Bone marrow (tissue), 2 donors: ENCODE results near the gene KLHL14.
"Not testable (repeated sequence)": the region's sequence is repeated elsewhere in the genome, so short reads cannot be mapped to it uniquely, and the experiment has no call there.

ENCODE experiments used
- DNase-seq, 2 donors: peaks; one replicate each; lab custom pipeline; 2025; lab: John Stamatoyannopoulos, UW

Gene KLHL14

DNA sequence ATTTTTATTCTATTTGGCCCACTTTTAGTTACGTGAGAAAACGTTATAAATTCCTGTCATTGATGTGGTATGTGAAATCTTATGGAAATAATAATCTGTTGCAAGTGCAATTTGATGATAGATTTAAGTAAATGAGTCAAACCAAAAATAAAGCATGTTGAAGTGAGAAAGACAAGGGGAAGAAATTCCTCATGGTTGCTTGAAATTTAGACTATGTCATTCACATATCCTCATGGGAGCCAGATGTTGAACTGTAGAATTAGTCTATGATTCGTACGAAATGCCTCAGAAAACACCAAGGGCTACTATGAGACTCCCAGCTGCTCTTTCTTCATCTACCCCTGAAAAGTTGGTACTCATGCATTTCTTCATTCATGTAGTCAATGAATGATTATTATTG is 55.7 kb downstream of the KLHL14 start:
- no peak for DNase-seq

DNA sequence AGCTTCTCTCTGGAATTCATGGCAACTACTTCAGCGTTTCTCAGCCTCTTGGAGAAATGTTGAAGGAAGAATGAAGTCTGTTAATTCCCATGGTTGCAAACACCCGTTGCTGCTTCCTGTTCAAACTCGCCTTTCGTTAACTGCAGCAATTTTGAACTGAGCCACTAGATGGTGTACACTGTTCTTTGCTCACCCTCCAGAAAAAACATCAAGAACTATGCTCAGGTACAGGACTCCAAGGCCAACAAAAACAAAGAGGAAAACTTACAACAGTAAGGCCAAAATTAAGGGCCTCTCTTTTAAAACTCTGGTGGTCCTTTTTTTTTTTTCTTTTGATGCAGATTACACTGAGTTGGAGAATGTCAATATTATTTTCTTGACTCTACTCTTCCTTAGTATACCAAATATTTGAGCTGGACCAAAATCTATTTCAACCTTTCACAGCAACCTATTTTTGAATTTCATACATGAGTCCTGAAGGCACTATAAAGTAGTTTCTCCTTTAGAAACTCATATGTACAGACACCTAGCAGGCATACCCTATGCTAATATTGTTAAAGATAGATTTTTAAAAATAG is 58.2 kb downstream of the KLHL14 start:
- DNase-seq = peak in 1 of 2 donors; percentile 21

DNA sequence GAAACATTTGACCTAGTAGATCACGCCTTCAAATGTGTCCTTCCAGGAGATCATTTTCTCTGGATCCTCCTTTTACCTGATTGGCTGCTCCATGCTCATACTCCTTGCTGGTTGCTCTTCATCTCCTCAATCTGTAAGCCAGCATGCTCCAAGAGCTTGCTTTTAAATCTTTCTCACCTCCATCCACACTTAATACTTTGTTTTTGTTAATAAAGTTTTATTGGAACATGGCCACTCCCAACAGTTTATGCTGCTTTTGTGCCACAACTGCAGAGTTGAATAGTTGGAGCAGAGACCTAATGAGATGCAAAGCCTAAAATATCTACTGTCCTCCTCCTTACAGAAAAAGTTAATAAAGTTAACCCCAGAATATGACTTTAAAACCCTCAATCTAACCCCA is 60.0 kb downstream of the KLHL14 start:
- DNase-seq = no peak

DNA sequence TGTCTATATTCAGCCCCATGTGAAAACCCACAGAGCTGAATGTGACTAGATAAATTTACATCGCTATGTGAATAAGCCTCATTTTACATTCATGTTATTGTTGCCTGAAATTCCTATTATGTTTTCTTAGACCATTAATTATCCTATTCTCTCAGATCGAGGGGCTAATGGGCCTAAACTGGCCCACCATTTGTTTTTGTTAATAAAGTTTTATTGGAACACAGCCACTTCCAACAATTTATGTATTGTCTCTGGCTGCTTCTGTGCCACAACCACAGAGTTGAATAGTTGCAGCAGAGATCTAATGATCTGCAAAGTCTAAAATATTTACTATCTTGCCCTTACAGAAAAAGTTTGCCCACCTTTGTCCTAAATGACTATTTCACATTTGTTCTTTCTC is 61.0 kb downstream of the KLHL14 start:
- DNase-seq = no peak

DNA sequence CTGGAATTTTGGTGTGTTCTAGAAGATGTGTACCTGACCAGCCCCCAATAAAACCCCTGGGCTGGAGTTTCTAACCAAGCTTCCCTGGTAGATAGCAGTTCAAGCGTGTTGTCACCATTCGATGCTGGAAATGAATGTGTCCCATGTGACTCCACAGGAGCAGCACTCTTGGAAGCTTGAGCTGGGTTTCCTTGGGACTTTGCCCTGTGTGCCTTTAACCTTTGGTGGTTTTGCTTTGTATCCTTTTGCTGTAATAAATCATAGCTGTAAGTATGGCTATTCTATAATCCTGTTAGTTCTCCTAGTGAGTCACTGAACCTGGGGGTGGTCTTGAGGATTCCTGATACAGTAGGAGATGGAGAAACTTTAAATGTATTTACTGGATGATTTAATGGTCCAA is 65.2 kb downstream of the KLHL14 start:
- DNase-seq = no peak

DNA sequence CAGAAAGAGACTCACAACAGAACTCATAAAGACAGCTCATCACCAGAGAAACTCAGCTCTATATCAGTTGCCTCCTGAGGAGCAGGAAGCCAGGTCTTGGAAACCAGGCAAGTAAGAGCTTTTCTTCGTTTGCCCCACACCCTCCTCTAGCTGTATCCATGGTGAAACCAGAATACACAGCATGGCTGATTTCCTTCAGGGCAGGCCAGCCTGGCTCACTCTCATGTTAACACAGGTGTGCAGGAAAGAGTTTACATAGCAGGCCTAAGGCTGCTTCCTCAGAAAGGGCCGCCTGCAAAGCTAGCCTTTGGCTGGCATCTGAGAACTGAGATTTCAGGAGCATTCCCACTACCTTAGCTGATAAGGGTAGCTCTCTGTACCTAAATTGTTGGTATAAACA is 65.7 kb downstream of the KLHL14 start:
- DNase-seq = no peak

DNA sequence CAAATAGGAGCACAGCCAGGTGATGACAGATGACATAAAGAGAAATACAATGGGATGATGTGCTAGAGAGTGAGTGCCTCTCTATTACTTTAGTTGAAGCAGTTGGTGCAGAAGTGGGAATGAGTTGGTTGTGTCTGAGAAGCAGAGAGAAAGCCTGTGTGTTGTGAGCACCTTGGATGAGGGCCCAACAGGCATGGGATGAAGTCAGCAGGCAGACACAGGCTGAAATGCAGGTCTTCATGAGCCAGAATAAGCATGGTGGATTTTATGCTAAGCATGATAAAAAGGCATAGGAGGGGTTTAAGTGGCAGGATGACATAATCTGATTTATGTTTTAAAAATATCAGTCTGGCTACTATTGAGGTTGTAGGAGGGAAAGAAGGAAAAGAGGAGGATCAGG is 71.5 kb downstream of the KLHL14 start:
- no peak for DNase-seq

DNA sequence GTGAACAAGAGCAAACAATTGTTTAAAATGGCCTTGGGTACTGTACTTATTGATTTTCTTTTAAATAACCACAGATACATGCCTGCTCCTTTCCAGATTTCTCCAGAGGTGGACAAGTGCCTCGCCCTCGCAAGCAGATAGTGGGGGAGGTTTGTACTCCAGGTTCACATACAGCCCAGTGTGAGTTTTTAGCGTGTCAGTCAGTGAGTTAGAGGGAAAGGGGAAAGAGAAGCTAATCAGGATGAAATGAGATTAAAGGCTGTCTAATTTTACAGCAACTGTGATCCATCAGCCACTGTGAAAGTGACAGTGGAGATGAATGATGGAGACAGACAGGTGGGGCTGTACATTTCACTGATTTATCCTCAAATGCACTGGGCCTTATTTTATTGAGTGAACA is 74.7 kb downstream of the KLHL14 start:
- DNase-seq = no peak

DNA sequence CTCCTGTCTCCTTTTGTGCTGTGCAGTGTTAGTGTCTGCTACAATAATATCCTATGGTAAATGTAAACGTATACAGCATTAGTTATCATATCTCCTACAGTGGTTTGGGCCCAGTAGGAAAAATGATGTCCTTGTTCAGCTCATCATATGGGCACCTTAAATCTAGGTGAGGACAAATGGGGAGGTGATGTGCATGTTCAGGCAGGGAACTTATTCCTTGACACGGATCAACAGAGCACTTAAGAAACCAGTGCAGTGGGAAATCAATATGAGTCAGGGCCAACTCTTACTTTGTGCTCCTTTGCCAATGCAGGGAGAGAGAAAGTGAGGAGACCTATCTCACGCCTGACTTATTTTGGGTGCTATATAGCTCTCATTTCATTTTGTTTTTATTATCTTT is 76.4 kb downstream of the KLHL14 start:
- no peak for DNase-seq

DNA sequence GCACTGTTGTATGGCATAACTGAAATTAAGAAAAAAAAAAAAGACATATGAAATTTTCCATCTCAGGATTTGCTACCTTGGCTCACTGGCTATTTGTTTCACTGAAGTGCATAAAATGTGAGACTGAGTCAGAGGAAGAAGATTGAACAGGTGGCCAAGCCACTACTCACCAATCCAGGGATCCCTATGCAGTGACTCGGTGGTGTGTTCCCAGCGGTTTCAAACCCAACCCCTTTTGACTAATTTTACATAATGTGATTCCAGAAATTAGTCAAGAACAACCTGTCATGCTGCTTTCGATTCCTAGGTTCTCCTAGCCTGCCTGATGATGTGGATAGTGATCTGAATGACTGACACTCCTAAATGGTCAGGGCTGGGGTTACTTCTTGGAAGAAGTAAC is 77.3 kb downstream of the KLHL14 start:
- no peak for DNase-seq

DNA sequence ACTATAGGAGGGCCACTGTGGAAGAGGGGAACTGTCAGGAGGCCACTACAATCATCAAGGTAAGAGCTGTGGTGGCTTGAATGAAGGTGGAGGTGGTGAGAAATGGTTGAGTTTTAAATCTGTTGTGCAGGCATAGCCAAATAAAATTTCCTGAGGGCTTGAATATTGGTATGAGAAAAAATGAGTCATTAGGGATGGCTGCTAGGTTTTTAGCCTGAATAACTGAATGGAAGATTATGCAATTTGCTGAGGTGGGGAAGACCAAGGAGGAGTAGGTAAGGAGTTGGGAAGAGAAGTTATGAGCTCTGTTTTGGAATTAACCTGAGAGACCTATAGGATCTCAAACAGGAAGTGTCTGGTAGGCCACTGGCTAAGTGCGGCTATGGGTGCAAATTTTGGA is 84.0 kb downstream of the KLHL14 start:
- DNase-seq = no peak

DNA sequence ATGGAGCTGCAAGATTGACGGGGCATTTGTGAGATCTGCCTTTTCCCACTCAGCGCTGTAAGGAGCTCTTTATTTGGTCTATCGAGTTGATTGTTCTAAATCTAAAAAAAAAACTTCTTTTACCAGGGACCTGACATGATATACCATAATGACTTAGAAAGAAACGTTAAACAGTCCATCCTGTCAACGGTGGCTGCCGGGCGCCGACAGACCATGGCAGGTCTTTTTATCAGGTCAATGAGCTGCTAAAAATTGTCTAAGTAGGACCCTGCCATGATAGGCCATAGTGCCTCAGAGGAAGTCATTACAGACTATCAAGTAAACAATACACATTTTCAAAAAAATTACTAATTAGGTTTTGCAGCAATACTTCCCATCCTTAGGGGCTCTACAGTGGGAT is 87.9 kb downstream of the KLHL14 start:
- DNase-seq = no peak

DNA sequence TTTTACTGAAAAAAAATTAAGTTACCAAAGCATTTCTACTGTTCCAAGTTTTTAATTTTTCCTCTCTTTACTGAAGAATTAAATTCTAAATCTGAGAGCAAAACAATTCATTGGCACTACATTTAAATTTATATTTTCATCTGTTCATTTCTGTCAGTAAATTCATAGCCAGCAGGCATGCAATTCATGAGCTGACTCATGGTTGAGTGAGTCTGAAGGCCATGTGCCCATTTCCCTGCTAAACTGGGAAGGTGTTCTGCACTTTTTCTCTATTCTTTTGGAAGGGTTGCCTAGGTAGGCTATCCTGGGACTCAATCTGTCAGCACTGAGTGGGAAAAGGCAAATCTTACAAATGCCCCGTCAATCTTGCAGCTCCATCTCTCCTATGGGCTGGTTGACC is 88.7 kb downstream of the KLHL14 start:
- DNase-seq = no peak

DNA sequence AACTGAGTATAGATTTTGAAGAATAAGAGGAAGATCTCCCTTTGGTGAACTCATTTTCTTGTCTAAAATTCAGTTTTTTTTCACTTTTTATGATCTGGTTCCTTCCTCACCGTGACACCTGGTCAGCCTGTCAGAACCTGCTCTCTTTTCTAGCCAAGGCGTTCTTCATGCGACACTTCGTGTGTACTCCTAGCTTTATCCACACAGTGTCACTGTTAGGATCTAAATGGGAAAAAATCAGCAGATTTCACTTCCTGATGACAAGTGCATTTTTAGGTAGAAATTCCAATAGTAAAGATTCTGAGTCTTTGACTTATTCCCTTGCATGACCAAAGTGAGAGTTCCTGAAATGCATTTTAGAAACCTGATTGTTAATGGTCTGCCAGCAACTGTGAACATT is 89.8 kb downstream of the KLHL14 start:
- no peak for DNase-seq

DNA sequence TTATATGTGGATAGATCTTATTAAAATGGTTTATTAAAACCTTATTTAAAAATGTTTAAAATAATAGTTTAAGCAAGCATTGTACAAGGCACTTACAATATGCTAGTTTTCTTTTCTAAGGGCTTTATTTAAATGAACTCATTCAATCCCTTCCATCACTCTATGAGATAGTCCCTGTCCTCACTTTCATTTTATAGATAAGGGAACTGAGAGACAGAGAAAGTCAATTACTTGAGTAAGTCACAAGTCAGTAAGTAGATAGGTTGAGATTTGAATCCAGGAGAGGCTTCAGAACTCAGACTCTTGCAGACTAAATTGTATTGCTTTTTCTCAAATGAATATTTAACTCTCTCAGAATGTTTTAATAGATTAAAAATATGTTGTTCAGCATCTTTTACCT is 95.2 kb downstream of the KLHL14 start:
- no peak for DNase-seq

DNA sequence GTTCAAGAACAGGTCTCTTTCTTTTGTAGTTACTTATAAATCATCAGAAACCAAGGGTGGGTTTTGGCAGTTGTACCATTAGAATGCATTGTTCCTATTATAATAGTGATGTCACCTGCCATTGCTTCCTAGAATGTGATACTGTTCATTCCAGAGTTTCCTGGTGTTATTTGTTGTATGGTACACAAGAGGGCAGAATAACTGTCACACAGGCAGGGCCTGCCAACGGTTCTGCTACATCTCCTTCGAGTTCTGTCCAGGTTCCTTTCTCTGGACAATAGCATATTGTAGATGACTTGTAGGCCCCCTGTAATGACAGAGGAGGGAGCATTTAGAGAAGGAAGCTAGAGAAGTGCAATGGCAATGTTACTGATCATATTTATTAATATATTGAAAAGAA is 98.3 kb downstream of the KLHL14 start:
- DNase-seq = no peak

DNA sequence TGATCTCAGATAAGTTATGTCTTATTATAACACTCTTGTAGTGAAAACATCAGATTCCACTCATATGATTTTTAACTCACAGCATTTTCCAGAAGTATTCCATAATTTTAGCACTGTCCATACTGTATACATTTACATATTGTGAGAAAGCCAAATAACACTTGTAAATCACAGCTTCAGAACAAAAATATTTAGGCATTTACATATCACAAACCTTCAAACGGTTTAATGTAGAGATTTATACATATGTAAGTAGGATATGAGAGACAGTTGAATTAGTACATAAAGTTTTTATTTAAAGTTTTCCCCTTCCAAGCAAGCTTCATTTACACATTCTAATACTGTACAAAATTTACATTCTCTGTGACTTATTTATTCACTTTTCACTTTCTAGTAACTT is 100.4 kb downstream of the KLHL14 start:
- DNase-seq = no peak

DNA sequence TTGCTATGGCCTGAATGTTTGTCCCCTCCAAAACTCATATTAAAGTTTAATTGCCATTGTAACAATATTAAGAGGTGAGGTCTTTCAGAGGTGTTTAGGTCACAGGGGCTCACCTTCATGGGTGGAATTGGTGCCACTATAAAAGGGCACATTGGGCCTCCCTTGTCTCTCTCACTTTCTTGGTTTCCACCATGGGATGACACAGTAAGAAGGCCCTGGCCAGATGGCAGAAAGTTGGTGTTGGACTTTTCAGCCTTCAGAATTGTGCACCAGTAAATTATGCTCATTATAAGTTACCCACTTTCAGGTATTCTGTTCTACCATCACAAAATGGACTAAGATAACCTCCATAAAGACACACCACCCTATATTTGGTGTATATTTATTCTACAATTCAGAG is 102.1 kb downstream of the KLHL14 start:
- DNase-seq = no peak

DNA sequence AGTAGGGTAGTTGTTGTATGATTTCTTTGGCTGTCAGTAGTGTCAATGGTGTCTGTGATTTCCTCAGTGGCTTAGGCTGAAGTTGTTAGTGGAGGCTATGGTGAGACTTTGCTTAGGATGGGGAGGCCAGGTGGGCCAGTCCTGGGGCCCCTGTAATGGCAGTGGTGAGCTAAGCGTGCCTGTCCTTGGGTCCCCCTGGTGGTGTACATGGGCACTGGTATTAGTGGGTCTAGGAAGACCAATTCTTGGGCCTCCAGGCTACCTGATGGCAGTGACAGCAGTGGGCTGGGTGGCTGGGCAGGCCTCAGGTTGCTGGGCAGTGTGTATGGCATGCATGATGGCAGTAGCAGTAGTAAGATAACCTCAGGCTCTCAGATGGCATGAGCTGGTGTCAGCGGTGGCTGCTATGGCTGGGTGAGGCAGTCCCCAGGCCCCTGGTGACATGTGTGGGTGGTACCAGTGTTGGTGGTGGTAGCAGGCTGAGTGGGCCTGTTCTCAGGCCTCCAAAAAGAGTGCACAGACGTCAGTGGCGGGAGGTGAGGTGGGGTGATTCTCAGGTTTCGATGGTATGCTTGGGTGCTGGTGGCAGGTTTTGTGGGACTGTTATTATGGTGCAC is 103.2 kb downstream of the KLHL14 start:
- DNase-seq = no peak

DNA sequence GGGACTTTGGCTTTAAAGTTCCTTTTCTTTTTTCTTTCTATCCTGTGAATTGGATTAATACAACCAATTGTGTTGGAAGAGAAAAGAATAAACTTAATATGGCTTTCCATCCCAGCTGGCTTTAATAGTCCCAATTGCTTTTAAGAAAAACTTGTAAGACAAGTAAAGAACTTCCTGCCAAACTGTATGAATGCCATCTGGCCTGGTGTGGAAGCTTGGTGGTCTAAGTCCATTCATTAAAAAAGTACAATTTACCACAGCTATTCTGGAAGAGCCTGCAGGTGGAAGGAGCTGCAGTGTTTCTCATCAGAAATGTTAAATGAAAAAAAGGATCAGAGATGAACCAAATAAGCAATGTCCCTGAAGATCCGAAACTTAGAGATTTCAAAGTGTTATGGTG is 103.9 kb downstream of the KLHL14 start:
- no peak for DNase-seq

DNA sequence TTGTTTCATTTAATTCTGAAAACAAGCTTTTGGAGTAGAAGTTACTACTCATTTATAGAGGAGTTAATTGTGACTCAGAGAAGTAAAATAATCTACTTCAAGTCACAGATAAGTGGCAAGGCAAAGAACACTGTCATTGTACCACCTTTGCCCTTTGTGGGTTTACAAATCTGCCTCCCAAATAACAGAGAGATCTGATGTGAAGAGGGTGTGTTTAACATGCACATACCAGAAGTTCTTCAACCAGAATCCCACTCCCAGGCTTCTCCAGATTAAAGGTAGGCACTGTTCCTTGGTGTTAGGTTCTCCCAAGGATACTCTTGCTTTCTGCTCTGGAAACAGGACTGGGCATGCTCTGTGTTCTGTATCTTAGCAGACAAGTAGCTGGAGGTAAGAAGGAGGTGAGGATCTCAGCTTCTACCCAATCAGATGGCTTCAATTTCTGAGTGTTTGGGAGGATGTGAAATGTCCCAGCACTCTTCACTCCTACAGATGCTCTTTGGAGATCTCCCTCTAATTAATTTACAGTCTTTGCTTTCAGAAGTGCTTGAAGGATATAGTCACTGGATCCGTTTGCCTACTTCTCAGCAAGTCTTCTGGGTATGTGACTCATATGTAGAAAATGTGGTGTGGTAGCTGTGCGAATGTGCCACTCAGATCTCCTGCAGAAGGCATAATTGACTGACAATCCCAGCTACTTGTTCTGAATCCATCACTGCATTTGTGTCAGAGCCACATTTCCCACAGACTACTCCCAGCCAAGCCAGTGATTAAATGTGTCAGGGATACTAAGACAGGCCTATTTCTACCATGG is 111.1 kb downstream of the KLHL14 start:
- no peak for DNase-seq

DNA sequence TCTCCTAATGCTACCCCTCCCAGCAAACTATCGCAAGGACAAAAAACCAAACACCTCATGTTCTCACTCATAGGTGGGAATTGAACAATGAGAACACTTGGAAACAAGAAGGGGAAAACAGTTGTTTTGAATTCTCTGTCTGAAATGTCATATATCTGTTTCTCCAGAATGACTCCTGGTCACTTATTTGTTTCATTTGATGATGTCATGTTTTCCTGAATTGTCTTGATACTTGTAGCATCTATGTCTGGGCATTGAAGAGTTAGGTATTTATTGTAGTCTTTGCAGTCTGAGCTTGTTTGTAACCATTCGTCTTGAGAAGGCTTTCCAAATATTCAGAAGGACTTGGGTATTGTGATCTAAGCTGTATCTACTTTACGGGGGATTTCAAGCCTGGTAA is 118.3 kb downstream of the KLHL14 start:
- DNase-seq = not testable (repeated sequence)

DNA sequence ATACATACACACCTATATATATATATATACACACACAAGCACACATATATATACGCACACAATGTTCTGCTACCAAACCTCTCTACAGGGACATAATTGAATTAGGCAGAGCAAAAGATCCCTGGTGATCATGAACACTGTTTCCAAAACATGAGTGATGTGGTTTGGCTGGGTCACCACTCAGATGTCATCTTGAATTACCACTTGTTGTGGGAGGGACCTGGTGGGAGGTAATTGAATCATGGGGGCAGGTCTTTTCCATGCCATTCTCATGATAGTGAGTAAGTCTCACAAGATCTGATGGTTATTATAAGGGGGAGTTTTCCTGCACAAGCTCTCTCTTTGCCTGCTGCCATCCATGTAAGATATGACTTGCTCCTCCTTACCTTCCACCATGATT is 135.2 kb downstream of the KLHL14 start:
- DNase-seq = not testable (repeated sequence)

DNA sequence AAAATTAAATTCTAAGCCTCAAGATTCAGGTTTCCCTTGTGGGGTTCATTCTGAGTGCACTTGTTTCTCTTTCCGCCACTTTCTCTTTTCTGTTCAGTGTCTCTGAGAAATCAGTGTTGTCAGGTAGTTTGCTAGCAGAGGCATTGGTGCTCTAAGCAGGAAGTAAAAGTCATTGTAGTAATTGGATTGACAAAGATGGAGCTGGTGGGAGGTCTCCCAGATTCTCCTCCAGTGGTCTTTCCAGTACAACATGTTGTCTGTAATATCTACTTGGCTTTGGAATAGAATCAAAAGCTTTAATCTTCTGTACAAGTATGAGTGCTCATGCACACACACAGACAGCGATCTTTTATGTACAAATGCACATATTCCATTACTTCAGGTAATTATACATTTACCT is 135.6 kb downstream of the KLHL14 start:
- no peak for DNase-seq
